HepG2 (cell line): ENCODE measurements around the gene CTSA. TPM values are rescaled to one million over a fixed set of nuclear protein-coding genes. Genes with fewer than 3 reads are reported as not detected.
A peak's percentile ranks its signal among the peaks of the same experiment; 100 is the strongest.

Source experiments
- ARID5B ChIP-seq: IDR thresholded peaks from 2 replicates; pipeline ENCODE4 v1.4.0; 2020; ENCODE audit warnings: mild to moderate bottlenecking, missing genetic modification reagents
- BHLHE40 ChIP-seq: IDR thresholded peaks from 2 replicates; pipeline ENCODE4 v1.6.1; 2011; ENCODE audit warnings: low read length, improper control_type of control experiment
- EED ChIP-seq: sonication (generic); formaldehyde crosslinking; IDR thresholded peaks from 2 replicates; pipeline ENCODE4 v1.5.0; 2020; ENCODE audit warnings: mild to moderate bottlenecking, missing genetic modification reagents
- ELF3 ChIP-seq: IDR thresholded peaks from 2 replicates; pipeline ENCODE4 v1.6.1; 2016; ENCODE audit warnings: missing genetic modification reagents, missing compliant biosample characterization
- FOXK2 ChIP-seq: fragments of 450-650 bp; IDR thresholded peaks from 2 replicates; pipeline ENCODE4 v1.6.1; 2016
- FOXP4 ChIP-seq: sonication (generic); formaldehyde crosslinking; IDR thresholded peaks from 2 replicates; pipeline ENCODE4 v1.4.0; 2020; ENCODE audit warnings: missing genetic modification reagents
- HOXA5 ChIP-seq: sonication (generic); formaldehyde crosslinking; IDR thresholded peaks from 2 replicates; pipeline ENCODE4 v1.4.0; 2020; ENCODE audit warnings: missing genetic modification reagents
- MED1 ChIP-seq: sonication (generic); formaldehyde crosslinking; IDR thresholded peaks from 2 replicates; pipeline ENCODE4 v1.4.0; 2020; ENCODE audit warnings: missing genetic modification reagents
- MED13 ChIP-seq: sonication (generic); formaldehyde crosslinking; IDR thresholded peaks from 2 replicates; pipeline ENCODE4 v1.5.0; 2020; ENCODE audit warnings: missing genetic modification reagents
- MYC ChIP-seq: sonication (generic); formaldehyde crosslinking; IDR thresholded peaks from 2 replicates; pipeline ENCODE4 v1.9.0; 2021; ENCODE audit warnings: missing genetic modification reagents, borderline replicate concordance
- NFIB ChIP-seq: sonication (generic); formaldehyde crosslinking; IDR thresholded peaks from 2 replicates; pipeline ENCODE4 v1.9.0; 2021; ENCODE audit warnings: missing genetic modification reagents, mild to moderate bottlenecking, borderline replicate concordance
- NFYC ChIP-seq: IDR thresholded peaks from 2 replicates; pipeline ENCODE4 v1.6.1; 2016; ENCODE audit warnings: missing genetic modification reagents, missing compliant biosample characterization
- PRDM4 ChIP-seq: sonication (generic); formaldehyde crosslinking; IDR thresholded peaks from 2 replicates; pipeline ENCODE4 v1.9.0; 2021; ENCODE audit warnings: missing genetic modification reagents, borderline replicate concordance
- RXRB ChIP-seq: IDR thresholded peaks from 2 replicates; pipeline ENCODE4 v1.6.1; 2016; ENCODE audit warnings: borderline replicate concordance, missing genetic modification reagents, missing compliant biosample characterization
- SMARCE1 ChIP-seq: fragments of 450-650 bp; IDR thresholded peaks from 2 replicates; pipeline ENCODE4 v1.6.1; 2017; ENCODE audit warnings: borderline replicate concordance
- SRF ChIP-seq: IDR thresholded peaks from 2 replicates; pipeline ENCODE4 v1.6.1; 2011; ENCODE audit warnings: mild to moderate bottlenecking, low read depth, low read length, moderate library complexity
- TFAP4 ChIP-seq: sonication (generic); IDR thresholded peaks from 2 replicates; pipeline ENCODE4 v1.6.1; 2016; ENCODE audit warnings: low read depth, borderline replicate concordance
- XRCC5 ChIP-seq: fragments of 200-400 bp; formaldehyde crosslinking; optimal IDR thresholded peaks from 2 replicates; pipeline ENCODE3; 2017; ENCODE audit warnings: mild to moderate bottlenecking, low read length
- ZFX ChIP-seq: sonication (generic); formaldehyde crosslinking; IDR thresholded peaks from 2 replicates; pipeline ENCODE4 v1.4.0; 2020; ENCODE audit warnings: mild to moderate bottlenecking, low read depth, missing genetic modification reagents, moderate library complexity
- ZNF232 ChIP-seq: sonication (generic); formaldehyde crosslinking; IDR thresholded peaks from 2 replicates; pipeline ENCODE4 v1.4.0; 2020; ENCODE audit warnings: missing genetic modification reagents, borderline replicate concordance
- ZSCAN29 ChIP-seq: sonication (generic); formaldehyde crosslinking; conservative IDR thresholded peaks from 2 replicates; pipeline ENCODE4 v1.4.0; 2020; ENCODE audit warnings: mild to moderate bottlenecking, missing genetic modification reagents
- polyA plus RNA-seq, 8 experiments: library from polyadenylated mRNA; depleted of rRNA in 3 of 8; stranded (reverse) in 7 of 8; unstranded in 1 of 8; fragments of >200 nt; fragmentation: Illumina TruSeq in 4 of 8; extraction: Trizol in 4 of 8; gene quantifications; 2 replicates each; pipeline versions ENCODE4 v1.2.1 to v1.2.3, GENCODE V29; 2011 to 2016; ENCODE audit warnings: low read depth in 4 of 8, missing spikeins in 1 of 8, mixed read lengths in 1 of 8; ENCODE audit not compliant: insufficient read depth in 1 of 8
- total RNA-seq, 5 experiments: library from RNA; depleted of rRNA; stranded (reverse); fragments of >200 nt; fragmentation: Illumina TruSeq; extraction: Trizol; gene quantifications; 2 replicates each; pipeline ENCODE4 v1.2.3, GENCODE V29; 2016; ENCODE audit warnings: low read depth in 1 of 5

CTSA gene
- total and polyA plus RNA-seq, 2 of the 13 experiments (the other 11 are each of a cell fraction or from before 2014, with no cell fraction given), result 202 to 231 TPM

- TF ChIP-seq PRDM4 (CRISPR knock-in tag), result no peak
- peak; percentile 97 for TF ChIP-seq TFAP4
- TF ChIP-seq MED1 (CRISPR knock-in tag), result peak; percentile 69
- peak; percentile 36; the same call in 1 of the 2 replicates for TF ChIP-seq MYC (CRISPR knock-in tag)
- TF ChIP-seq FOXK2, result peak; percentile 70
- TF ChIP-seq MED13 (CRISPR knock-in tag), result 0 out of 2 replicates have a peak, but pooled peaks have one; percentile 31
- TF ChIP-seq FOXP4 (CRISPR knock-in tag), result peak; percentile 59
- TF ChIP-seq ZSCAN29 (CRISPR knock-in tag), result no peak
- peak; percentile 32 for TF ChIP-seq ZFX (CRISPR knock-in tag)
- 0 out of 2 replicates have a peak, but pooled peaks have one; percentile 52 for TF ChIP-seq HOXA5 (CRISPR knock-in tag)
- TF ChIP-seq RXRB (CRISPR knock-in tag), result peak; percentile 59; the same call in 1 of the 2 replicates
- TF ChIP-seq BHLHE40, result no peak
- TF ChIP-seq EED (CRISPR knock-in tag), result 0 out of 2 replicates have a peak, but pooled peaks have one; percentile 16
- TF ChIP-seq NFYC (CRISPR knock-in tag), result no peak
- TF ChIP-seq ELF3, result peak; percentile 97
- no peak for TF ChIP-seq NFIB (CRISPR knock-in tag)
- 0 out of 2 replicates have a peak, but pooled peaks have one; percentile 36 for TF ChIP-seq ZNF232
- no peak for TF ChIP-seq XRCC5
- no peak for TF ChIP-seq SMARCE1
- TF ChIP-seq SRF, result no peak
- TF ChIP-seq ARID5B (CRISPR knock-in tag), result peak; percentile 59; the same call in 1 of the 2 replicates
These were observed 28.6 kb downstream of the CTSA start (continued) for GRCh38 chr20:45919542-45920399.
